OCI-LY3 (cell line): ENCODE measurements around the gene ATP2C1.

Source experiments
- EZH2phosphoT487 ChIP-seq: fragments of 200-600 bp; shearing (Covaris generic); IDR thresholded peaks from 2 replicates; pipeline ENCODE4 v1.6.1; 2018; ENCODE audit warnings: antibody characterized with exemption, mixed run types, low read depth
- TF ChIP-seq, protein P1 (sequence below): fragments of 200-600, 300-600 bp; sonication (generic); IDR thresholded peaks from 2 replicates; pipeline ENCODE4 v1.5.1; 2014; ENCODE audit warnings: antibody characterized with exemption, low read length, low read depth

DNA sequence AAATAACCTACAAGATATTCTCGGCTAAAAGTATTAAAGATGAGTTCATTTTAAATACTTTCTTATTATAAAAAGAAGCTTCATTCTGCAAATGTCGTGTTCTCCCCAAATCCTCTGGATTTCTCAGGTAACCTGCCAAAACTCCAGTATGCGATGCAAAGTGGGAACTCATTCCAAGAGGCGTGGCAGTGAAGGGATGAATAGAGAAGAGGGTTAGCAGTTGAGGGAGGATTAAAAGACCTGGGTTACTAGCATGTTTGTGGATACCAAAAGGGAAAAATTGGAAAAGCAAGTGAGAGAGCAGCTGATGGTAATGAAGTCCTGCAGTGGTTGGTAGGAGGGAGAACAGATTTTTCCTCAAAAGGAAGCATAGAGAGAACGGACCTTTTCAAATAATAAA is 61.6 kb downstream of the ATP2C1 start:
- TF ChIP-seq, protein P1, sequence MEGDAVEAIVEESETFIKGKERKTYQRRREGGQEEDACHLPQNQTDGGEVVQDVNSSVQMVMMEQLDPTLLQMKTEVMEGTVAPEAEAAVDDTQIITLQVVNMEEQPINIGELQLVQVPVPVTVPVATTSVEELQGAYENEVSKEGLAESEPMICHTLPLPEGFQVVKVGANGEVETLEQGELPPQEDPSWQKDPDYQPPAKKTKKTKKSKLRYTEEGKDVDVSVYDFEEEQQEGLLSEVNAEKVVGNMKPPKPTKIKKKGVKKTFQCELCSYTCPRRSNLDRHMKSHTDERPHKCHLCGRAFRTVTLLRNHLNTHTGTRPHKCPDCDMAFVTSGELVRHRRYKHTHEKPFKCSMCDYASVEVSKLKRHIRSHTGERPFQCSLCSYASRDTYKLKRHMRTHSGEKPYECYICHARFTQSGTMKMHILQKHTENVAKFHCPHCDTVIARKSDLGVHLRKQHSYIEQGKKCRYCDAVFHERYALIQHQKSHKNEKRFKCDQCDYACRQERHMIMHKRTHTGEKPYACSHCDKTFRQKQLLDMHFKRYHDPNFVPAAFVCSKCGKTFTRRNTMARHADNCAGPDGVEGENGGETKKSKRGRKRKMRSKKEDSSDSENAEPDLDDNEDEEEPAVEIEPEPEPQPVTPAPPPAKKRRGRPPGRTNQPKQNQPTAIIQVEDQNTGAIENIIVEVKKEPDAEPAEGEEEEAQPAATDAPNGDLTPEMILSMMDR: no peak
- no peak for TF ChIP-seq EZH2phosphoT487
